Measurements from ENCODE around the gene PPP1R1A. TPM values are rescaled to one million over a fixed set of nuclear protein-coding genes. Genes with fewer than 3 reads are reported as not detected.

PPP1R1A gene
- total and polyA plus RNA-seq, 2 experiments from 2014 or later = 7.6 to 26.9 TPM

DNA sequence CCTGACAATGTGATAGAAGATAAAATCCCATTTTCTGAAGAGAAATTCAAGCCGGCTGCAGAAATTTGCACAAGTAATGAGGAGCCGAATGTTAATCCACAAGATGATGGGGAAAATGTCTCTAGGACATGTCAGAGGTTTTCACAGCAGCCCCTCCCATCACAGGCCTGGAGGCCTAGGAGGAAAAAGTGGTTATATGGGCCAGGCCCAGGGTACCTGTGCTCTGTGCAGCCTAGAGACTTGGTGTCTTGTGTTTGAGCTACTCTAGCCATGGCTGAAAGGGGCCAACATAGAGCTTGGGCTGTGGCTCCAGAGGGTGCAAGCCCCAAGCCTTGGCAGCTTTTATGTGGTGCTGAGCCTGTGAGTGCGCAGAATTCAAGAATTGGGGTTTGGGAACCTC, 38.8 kb upstream of the PPP1R1A start (continued):
- TF ChIP-seq, protein P1, sequence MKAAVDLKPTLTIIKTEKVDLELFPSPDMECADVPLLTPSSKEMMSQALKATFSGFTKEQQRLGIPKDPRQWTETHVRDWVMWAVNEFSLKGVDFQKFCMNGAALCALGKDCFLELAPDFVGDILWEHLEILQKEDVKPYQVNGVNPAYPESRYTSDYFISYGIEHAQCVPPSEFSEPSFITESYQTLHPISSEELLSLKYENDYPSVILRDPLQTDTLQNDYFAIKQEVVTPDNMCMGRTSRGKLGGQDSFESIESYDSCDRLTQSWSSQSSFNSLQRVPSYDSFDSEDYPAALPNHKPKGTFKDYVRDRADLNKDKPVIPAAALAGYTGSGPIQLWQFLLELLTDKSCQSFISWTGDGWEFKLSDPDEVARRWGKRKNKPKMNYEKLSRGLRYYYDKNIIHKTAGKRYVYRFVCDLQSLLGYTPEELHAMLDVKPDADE (IDR thresholded peaks at IDR 0.05) = no peak
- no peak for TF ChIP-seq POLR2AphosphoS5 (IDR thresholded peaks at IDR 0.05; ENCODE audit: low read depth)

DNA sequence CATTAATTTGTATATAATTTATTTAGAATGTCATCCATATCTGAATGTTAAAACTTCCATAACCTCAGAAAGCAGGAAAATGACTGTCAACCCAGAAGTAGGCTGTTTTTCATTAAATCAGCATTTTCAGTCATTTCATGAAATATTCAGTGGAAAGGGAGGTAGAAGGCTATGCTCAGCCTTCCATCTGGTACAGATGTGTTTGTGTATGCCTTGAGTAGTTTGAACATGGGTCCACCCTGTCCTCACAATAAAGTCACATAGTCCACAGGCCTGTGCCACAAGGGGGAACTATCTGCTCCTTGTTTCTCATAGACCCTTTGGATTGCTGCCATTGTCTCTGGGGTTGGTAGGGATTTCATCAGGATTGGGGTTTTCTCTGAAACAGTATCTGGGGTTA, 37.1 kb upstream of the PPP1R1A start:
- H3K36me3 Mint-ChIP-seq (ENCODE audit: low read depth) = peaks cover 17% of the 10 kb centered on the region
- H3K4me1 Mint-ChIP-seq = no peaks in the 10 kb centered on the region; the same call in 2 of the 3 replicates
- Histone ChIP-seq H3K4me3 (no peak overlapping the region), H3F3A (replicated peaks; ENCODE audit: low read depth) (no peaks in the 10 kb centered on the region), H3K27me3 (ENCODE audit: insufficient read depth) (no peaks in the 10 kb centered on the region), H3K36me3 (ENCODE audit: insufficient read depth) (no peaks in the 10 kb centered on the region), H4K20me1 (replicated peaks; ENCODE audit: insufficient read depth) (no peaks in the 10 kb centered on the region), H3K9me2 (ENCODE audit: insufficient read depth) (0 out of 2 replicates have a peak, but pooled peaks cover 6% of the 10 kb centered on the region), H3K4me2 (no peak overlapping the region), H3K4me1 (ENCODE audit: insufficient read depth) (no peaks in the 10 kb centered on the region), H3K79me2 (replicated peaks; ENCODE audit: insufficient read depth) (no peaks in the 10 kb centered on the region), H2AFZ (no peak overlapping the region), H3K27ac (ENCODE audit: low read depth) (no peak overlapping the region)
- TF ChIP-seq, protein P2, sequence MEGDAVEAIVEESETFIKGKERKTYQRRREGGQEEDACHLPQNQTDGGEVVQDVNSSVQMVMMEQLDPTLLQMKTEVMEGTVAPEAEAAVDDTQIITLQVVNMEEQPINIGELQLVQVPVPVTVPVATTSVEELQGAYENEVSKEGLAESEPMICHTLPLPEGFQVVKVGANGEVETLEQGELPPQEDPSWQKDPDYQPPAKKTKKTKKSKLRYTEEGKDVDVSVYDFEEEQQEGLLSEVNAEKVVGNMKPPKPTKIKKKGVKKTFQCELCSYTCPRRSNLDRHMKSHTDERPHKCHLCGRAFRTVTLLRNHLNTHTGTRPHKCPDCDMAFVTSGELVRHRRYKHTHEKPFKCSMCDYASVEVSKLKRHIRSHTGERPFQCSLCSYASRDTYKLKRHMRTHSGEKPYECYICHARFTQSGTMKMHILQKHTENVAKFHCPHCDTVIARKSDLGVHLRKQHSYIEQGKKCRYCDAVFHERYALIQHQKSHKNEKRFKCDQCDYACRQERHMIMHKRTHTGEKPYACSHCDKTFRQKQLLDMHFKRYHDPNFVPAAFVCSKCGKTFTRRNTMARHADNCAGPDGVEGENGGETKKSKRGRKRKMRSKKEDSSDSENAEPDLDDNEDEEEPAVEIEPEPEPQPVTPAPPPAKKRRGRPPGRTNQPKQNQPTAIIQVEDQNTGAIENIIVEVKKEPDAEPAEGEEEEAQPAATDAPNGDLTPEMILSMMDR (conservative IDR thresholded peaks at IDR 0.05; ENCODE audit: low read depth in 2 of 2) = 0 out of 4 replicates have a peak, but pooled peaks of 1 of the 2 experiments have one; percentile 7
- TF ChIP-seq, protein P3, sequence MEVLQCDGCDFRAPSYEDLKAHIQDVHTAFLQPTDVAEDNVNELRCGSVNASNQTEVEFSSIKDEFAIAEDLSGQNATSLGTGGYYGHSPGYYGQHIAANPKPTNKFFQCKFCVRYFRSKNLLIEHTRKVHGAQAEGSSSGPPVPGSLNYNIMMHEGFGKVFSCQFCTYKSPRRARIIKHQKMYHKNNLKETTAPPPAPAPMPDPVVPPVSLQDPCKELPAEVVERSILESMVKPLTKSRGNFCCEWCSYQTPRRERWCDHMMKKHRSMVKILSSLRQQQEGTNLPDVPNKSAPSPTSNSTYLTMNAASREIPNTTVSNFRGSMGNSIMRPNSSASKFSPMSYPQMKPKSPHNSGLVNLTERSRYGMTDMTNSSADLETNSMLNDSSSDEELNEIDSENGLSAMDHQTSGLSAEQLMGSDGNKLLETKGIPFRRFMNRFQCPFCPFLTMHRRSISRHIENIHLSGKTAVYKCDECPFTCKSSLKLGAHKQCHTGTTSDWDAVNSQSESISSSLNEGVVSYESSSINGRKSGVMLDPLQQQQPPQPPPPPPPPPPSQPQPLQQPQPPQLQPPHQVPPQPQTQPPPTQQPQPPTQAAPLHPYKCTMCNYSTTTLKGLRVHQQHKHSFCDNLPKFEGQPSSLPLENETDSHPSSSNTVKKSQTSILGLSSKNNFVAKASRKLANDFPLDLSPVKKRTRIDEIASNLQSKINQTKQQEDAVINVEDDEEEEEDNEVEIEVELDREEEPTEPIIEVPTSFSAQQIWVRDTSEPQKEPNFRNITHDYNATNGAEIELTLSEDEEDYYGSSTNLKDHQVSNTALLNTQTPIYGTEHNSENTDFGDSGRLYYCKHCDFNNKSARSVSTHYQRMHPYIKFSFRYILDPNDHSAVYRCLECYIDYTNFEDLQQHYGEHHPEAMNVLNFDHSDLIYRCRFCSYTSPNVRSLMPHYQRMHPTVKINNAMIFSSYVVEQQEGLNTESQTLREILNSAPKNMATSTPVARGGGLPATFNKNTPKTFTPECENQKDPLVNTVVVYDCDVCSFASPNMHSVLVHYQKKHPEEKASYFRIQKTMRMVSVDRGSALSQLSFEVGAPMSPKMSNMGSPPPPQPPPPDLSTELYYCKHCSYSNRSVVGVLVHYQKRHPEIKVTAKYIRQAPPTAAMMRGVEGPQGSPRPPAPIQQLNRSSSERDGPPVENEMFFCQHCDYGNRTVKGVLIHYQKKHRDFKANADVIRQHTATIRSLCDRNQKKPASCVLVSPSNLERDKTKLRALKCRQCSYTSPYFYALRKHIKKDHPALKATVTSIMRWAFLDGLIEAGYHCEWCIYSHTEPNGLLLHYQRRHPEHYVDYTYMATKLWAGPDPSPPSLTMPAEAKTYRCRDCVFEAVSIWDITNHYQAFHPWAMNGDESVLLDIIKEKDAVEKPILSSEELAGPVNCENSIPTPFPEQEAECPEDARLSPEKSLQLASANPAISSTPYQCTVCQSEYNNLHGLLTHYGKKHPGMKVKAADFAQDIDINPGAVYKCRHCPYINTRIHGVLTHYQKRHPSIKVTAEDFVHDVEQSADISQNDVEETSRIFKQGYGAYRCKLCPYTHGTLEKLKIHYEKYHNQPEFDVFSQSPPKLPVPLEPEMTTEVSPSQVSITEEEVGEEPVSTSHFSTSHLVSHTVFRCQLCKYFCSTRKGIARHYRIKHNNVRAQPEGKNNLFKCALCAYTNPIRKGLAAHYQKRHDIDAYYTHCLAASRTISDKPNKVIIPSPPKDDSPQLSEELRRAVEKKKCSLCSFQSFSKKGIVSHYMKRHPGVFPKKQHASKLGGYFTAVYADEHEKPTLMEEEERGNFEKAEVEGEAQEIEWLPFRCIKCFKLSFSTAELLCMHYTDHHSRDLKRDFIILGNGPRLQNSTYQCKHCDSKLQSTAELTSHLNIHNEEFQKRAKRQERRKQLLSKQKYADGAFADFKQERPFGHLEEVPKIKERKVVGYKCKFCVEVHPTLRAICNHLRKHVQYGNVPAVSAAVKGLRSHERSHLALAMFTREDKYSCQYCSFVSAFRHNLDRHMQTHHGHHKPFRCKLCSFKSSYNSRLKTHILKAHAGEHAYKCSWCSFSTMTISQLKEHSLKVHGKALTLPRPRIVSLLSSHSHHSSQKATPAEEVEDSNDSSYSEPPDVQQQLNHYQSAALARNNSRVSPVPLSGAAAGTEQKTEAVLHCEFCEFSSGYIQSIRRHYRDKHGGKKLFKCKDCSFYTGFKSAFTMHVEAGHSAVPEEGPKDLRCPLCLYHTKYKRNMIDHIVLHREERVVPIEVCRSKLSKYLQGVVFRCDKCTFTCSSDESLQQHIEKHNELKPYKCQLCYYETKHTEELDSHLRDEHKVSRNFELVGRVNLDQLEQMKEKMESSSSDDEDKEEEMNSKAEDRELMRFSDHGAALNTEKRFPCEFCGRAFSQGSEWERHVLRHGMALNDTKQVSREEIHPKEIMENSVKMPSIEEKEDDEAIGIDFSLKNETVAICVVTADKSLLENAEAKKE (CRISPR knock-in tag; IDR thresholded peaks at IDR 0.05) = no peak
- no peak for ATAC-seq
- H3K4me3 Mint-ChIP-seq = no peak overlapping the region
- H3K27me3 Mint-ChIP-seq (ENCODE audit: insufficient read depth, low read depth, poor library complexity) = peaks cover 5% of the 10 kb centered on the region
- H3K9me3 Mint-ChIP-seq = peaks cover 27% of the 10 kb centered on the region
- H3K27ac Mint-ChIP-seq = no peak overlapping the region
- DNase-seq (ENCODE audit: low spot score) = no peak
